Peyer's patch (tissue), 4 donors: ENCODE data around the gene SUSD4.

ENCODE experiments used
- CTCF ChIP-seq, 6 experiments: fragments of 450-650 bp in 4 of 6; fragments of 200-600 bp in 2 of 6; sonication (generic) in 1 of 6; IDR thresholded peaks; one replicate each; pipeline ENCODE4 v1.5.1; 2017 to 2019; ENCODE audit warnings: antibody characterized with exemption in 6 of 6, mild to moderate bottlenecking in 3 of 6, moderate library complexity in 1 of 6
- POLR2A ChIP-seq, 2 donors: fragments of 450-650 bp; IDR thresholded peaks; one replicate each; pipeline ENCODE4 v1.5.1; 2017; ENCODE audit warnings: antibody characterized with exemption in 2 of 2, mild to moderate bottlenecking in 2 of 2, moderate library complexity in 2 of 2

GRCh38 chr1:223341121-223341520 is 22.9 kb downstream of the SUSD4 start:
- TF ChIP-seq CTCF (IDR thresholded peaks at IDR 0.05): no peak
- no peak for TF ChIP-seq POLR2A (IDR thresholded peaks at IDR 0.05)
